HepG2 (cell line): ENCODE measurements around the gene CDNF. TPM values are rescaled to one million over a fixed set of nuclear protein-coding genes. Genes with fewer than 3 reads are reported as not detected.

Experiments
- JDP2 ChIP-seq: sonication (generic); formaldehyde crosslinking; IDR thresholded peaks from 2 replicates; pipeline ENCODE4 v1.8.1; 2022; ENCODE audit warnings: missing genetic modification reagents, borderline replicate concordance
- NR1H2 ChIP-seq: sonication (generic); formaldehyde crosslinking; IDR thresholded peaks from 2 replicates; pipeline ENCODE4 v1.8.1; 2022; ENCODE audit warnings: low read depth, missing genetic modification reagents, borderline replicate concordance
- PTBP1 ChIP-seq: fragments of 200-400 bp; formaldehyde crosslinking; IDR thresholded peaks from 2 replicates; pipeline ENCODE4 v1.6.1; 2018; ENCODE audit warnings: low read length, low read depth; ENCODE audit not compliant: poor library complexity, severe bottlenecking
- STAG1 ChIP-seq: sonication (generic); formaldehyde crosslinking; IDR thresholded peaks from 2 replicates; pipeline ENCODE4 v1.4.0; 2020; ENCODE audit warnings: missing genetic modification reagents
- ZBTB38 ChIP-seq: sonication (generic); formaldehyde crosslinking; IDR thresholded peaks from 2 replicates; pipeline ENCODE4 v1.5.1; 2020; ENCODE audit warnings: mild to moderate bottlenecking, missing genetic modification reagents
- ZNF44 ChIP-seq: sonication (generic); formaldehyde crosslinking; IDR thresholded peaks from 2 replicates; pipeline ENCODE4 v1.5.1; 2020; ENCODE audit warnings: mild to moderate bottlenecking, missing genetic modification reagents
- ZNF441 ChIP-seq: sonication (generic); formaldehyde crosslinking; IDR thresholded peaks from 2 replicates; pipeline ENCODE4 v1.7.0; 2021; ENCODE audit warnings: missing genetic modification reagents, borderline replicate concordance
- polyA plus RNA-seq, 8 experiments: library from polyadenylated mRNA; depleted of rRNA in 3 of 8; stranded (reverse) in 7 of 8; unstranded in 1 of 8; fragments of >200 nt; fragmentation: Illumina TruSeq in 4 of 8; extraction: Trizol in 4 of 8; gene quantifications; 2 replicates each; pipeline versions ENCODE4 v1.2.1 to v1.2.3, GENCODE V29; 2011 to 2016; ENCODE audit warnings: low read depth in 4 of 8, missing spikeins in 1 of 8, mixed read lengths in 1 of 8; ENCODE audit not compliant: insufficient read depth in 1 of 8
- total RNA-seq, 5 experiments: library from RNA; depleted of rRNA; stranded (reverse); fragments of >200 nt; fragmentation: Illumina TruSeq; extraction: Trizol; gene quantifications; 2 replicates each; pipeline ENCODE4 v1.2.3, GENCODE V29; 2016; ENCODE audit warnings: low read depth in 1 of 5
- TF ChIP-seq, protein P1 (sequence below): sonication (generic); formaldehyde crosslinking; IDR thresholded peaks from 2 replicates; pipeline ENCODE4 v1.9.0; 2021; ENCODE audit warnings: missing genetic modification reagents, mild to moderate bottlenecking, borderline replicate concordance
- TF ChIP-seq, protein P2 (sequence below): sonication (generic); formaldehyde crosslinking; IDR thresholded peaks from 2 replicates; pipeline ENCODE4 v1.9.0; 2022; ENCODE audit warnings: low read depth, missing genetic modification reagents
- TF ChIP-seq, protein P3 (sequence below): fragments of 450-650 bp; IDR thresholded peaks from 2 replicates; pipeline ENCODE4 v1.6.1; 2017
- TF ChIP-seq, protein P4 (sequence below): sonication (generic); formaldehyde crosslinking; IDR thresholded peaks from 2 replicates; pipeline ENCODE4 v1.5.0; 2020; ENCODE audit warnings: missing genetic modification reagents, mild to moderate bottlenecking, borderline replicate concordance
- TF ChIP-seq, protein P5 (sequence below): sonication (generic); formaldehyde crosslinking; IDR thresholded peaks from 2 replicates; pipeline ENCODE4 v1.8.0; 2022; ENCODE audit warnings: missing genetic modification reagents, mild to moderate bottlenecking, moderate library complexity, borderline replicate concordance
- TF ChIP-seq, protein P6 (sequence below): sonication (generic); formaldehyde crosslinking; IDR thresholded peaks from 2 replicates; pipeline ENCODE4 v1.4.0; 2020; ENCODE audit warnings: missing genetic modification reagents, mild to moderate bottlenecking, borderline replicate concordance

CDNF gene
- total and polyA plus RNA-seq, 2 of the 13 experiments (the other 11 are each of a cell fraction or from before 2014, with no cell fraction given): 0.29 to 0.33 TPM

DNA sequence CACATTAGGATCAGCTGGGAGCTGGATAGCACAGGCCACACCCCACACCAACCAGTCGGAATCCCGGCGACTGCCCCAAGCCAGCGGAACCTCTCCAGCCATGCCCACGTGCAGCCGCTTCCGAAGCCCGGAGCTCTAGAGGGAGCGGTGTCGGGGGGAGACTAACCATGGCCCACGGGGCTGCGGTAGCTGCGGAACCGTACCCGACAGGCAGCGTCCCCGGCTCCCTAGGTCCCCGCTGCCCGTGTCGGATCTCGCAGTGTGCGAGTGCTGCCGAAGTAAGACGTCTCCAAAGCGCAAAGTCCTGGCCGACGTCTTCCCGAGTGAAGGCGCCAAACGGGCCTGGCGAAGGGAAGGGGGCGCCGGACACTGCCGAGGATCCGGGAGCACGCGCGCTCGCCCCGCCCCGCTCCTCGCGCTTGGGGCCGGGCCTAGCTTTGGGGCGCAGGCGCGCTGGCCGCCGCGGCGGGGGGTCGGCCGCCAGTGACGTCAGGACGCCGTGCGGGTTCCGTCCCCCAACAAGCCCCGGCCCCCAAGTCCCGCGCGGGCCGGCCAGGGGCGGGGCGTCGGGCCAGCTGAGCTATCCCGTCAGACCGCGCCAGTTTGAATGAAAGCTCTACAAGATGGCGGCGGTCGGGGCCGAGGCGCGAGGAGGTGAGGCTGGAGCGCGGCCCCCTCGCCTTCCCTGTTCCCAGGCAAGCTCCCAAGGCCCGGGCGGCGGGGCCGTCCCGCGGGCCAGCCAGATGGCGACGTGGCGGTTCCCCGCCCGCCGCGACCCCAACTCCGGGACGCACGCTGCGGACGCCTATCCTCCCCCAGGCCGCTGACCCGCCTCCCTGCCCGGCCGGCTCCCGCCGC, 40.7 kb upstream of the CDNF start, which contains the start of gene SUV39H2 (continued):
- TF ChIP-seq, protein P1, sequence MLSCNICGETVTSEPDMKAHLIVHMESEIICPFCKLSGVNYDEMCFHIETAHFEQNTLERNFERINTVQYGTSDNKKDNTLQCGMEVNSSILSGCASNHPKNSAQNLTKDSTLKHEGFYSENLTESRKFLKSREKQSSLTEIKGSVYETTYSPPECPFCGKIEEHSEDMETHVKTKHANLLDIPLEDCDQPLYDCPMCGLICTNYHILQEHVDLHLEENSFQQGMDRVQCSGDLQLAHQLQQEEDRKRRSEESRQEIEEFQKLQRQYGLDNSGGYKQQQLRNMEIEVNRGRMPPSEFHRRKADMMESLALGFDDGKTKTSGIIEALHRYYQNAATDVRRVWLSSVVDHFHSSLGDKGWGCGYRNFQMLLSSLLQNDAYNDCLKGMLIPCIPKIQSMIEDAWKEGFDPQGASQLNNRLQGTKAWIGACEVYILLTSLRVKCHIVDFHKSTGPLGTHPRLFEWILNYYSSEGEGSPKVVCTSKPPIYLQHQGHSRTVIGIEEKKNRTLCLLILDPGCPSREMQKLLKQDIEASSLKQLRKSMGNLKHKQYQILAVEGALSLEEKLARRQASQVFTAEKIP (CRISPR knock-in tag): no peak
- TF ChIP-seq JDP2 (CRISPR knock-in tag) (no peak), ZNF441 (CRISPR knock-in tag) (no peak; the same call in none of the 2 replicates), NR1H2 (CRISPR knock-in tag) (peak; percentile 62; the same call in 1 of the 2 replicates), STAG1 (CRISPR knock-in tag) (no peak; the same call in 1 of the 2 replicates), ZBTB38 (CRISPR knock-in tag) (no peak), PTBP1 (peak; percentile 74), ZNF44 (peak; percentile 77; the same call in 1 of the 2 replicates)
- TF ChIP-seq, protein P2, sequence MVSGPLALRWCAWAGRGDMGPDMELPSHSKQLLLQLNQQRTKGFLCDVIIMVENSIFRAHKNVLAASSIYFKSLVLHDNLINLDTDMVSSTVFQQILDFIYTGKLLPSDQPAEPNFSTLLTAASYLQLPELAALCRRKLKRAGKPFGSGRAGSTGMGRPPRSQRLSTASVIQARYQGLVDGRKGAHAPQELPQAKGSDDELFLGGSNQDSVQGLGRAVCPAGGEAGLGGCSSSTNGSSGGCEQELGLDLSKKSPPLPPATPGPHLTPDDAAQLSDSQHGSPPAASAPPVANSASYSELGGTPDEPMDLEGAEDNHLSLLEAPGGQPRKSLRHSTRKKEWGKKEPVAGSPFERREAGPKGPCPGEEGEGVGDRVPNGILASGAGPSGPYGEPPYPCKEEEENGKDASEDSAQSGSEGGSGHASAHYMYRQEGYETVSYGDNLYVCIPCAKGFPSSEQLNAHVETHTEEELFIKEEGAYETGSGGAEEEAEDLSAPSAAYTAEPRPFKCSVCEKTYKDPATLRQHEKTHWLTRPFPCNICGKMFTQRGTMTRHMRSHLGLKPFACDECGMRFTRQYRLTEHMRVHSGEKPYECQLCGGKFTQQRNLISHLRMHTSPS (CRISPR knock-in tag): no peak
- TF ChIP-seq, protein P3, sequence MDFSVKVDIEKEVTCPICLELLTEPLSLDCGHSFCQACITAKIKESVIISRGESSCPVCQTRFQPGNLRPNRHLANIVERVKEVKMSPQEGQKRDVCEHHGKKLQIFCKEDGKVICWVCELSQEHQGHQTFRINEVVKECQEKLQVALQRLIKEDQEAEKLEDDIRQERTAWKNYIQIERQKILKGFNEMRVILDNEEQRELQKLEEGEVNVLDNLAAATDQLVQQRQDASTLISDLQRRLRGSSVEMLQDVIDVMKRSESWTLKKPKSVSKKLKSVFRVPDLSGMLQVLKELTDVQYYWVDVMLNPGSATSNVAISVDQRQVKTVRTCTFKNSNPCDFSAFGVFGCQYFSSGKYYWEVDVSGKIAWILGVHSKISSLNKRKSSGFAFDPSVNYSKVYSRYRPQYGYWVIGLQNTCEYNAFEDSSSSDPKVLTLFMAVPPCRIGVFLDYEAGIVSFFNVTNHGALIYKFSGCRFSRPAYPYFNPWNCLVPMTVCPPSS: no peak
- TF ChIP-seq, protein P4, sequence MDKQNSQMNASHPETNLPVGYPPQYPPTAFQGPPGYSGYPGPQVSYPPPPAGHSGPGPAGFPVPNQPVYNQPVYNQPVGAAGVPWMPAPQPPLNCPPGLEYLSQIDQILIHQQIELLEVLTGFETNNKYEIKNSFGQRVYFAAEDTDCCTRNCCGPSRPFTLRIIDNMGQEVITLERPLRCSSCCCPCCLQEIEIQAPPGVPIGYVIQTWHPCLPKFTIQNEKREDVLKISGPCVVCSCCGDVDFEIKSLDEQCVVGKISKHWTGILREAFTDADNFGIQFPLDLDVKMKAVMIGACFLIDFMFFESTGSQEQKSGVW (CRISPR knock-in tag): no peak
- TF ChIP-seq, protein P5, sequence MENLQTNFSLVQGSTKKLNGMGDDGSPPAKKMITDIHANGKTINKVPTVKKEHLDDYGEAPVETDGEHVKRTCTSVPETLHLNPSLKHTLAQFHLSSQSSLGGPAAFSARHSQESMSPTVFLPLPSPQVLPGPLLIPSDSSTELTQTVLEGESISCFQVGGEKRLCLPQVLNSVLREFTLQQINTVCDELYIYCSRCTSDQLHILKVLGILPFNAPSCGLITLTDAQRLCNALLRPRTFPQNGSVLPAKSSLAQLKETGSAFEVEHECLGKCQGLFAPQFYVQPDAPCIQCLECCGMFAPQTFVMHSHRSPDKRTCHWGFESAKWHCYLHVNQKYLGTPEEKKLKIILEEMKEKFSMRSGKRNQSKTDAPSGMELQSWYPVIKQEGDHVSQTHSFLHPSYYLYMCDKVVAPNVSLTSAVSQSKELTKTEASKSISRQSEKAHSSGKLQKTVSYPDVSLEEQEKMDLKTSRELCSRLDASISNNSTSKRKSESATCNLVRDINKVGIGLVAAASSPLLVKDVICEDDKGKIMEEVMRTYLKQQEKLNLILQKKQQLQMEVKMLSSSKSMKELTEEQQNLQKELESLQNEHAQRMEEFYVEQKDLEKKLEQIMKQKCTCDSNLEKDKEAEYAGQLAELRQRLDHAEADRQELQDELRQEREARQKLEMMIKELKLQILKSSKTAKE (CRISPR knock-in tag): peak; percentile 34; the same call in 1 of the 2 replicates
- TF ChIP-seq, protein P6, sequence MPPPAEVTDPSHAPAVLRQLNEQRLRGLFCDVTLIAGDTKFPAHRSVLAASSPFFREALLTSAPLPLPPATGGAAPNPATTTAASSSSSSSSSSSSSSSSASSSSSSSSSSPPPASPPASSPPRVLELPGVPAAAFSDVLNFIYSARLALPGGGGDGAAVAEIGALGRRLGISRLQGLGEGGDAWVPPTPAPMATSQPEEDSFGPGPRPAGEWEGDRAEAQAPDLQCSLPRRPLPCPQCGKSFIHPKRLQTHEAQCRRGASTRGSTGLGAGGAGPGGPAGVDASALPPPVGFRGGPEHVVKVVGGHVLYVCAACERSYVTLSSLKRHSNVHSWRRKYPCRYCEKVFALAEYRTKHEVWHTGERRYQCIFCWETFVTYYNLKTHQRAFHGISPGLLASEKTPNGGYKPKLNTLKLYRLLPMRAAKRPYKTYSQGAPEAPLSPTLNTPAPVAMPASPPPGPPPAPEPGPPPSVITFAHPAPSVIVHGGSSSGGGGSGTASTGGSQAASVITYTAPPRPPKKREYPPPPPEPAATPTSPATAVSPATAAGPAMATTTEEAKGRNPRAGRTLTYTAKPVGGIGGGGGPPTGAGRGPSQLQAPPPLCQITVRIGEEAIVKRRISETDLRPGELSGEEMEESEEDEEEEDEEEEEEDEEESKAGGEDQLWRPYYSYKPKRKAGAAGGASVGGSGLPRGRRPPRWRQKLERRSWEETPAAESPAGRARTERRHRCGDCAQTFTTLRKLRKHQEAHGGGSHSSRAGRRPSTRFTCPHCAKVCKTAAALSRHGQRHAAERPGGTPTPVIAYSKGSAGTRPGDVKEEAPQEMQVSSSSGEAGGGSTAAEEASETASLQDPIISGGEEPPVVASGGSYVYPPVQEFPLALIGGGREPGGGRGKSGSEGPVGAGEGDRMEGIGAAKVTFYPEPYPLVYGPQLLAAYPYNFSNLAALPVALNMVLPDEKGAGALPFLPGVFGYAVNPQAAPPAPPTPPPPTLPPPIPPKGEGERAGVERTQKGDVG (CRISPR knock-in tag): peak; percentile 40; the same call in 1 of the 2 replicates
